GM12878 (cell line): ENCODE measurements around the gene ZNF491. TPM values are rescaled to one million over a fixed set of nuclear protein-coding genes. Genes with fewer than 3 reads are reported as not detected.
"Not testable (repeated sequence)": the region's sequence is repeated elsewhere in the genome, so short reads cannot be mapped to it uniquely, and the experiment has no call there.

ENCODE experiments used
- ATAC-seq: fragments of 200-7000 bp; cut with Tn5 transposase; 3 replicates; pipeline ENCODE4 v1.9.1; 2020; ENCODE audit warnings: mild to moderate bottlenecking, moderate library complexity
- BruUV-seq: library from RNA; stranded (reverse); fragments of 400-500 nt; replicated peaks from 2 replicates; lab custom pipeline; 2021; lab: Mats Ljungman, UMichigan
- CTCF ChIA-PET: fragments of 300-600 bp; sonication (Branson Sonifier 250); formaldehyde crosslinking; extraction: SDS; loops from one replicate; lab custom pipeline; 2021; ENCODE audit warnings: inconsistent platforms; lab: Yijun Ruan, JAX
- POLR2A ChIA-PET: fragments of 350-600 bp; formaldehyde crosslinking; extraction: SDS; loops from one replicate; lab custom pipeline; 2021; ENCODE audit warnings: inconsistent platforms; lab: Charles Lee
- RAD21 ChIA-PET: fragments of 300-600 bp; sonication (Branson Sonifier 250); formaldehyde crosslinking; loops from one replicate; lab custom pipeline; 2023; ENCODE audit warnings: antibody characterized with exemption; ENCODE audit not compliant: unreplicated experiment; lab: Charles Lee
- SMC1A ChIA-PET: fragments of 300-600 bp; sonication (Branson Sonifier 250); formaldehyde crosslinking; loops from one replicate; lab custom pipeline; 2023; ENCODE audit not compliant: unreplicated experiment, uncharacterized antibody; lab: Charles Lee
- DNase-seq: peaks from one replicate; pipeline ENCODE4 v3.0.0-alpha.2; 2011; ENCODE audit warnings: low read depth, low spot score
- FAIRE-seq: peaks from 3 replicates; lab custom pipeline; 2011; peaks lifted over from hg19 to GRCh38; lab: Jason Lieb, UNC
- H2AFZ ChIP-seq: 2 replicates; pipeline ENCODE4 v1.6.0; 2011; ENCODE audit warnings: low read depth, low read length, control low read depth; ENCODE audit not compliant: control insufficient read depth
- H3K27ac ChIP-seq: 2 replicates; pipeline ENCODE4 v1.5.1; 2011; ENCODE audit warnings: control low read depth; ENCODE audit not compliant: control insufficient read depth, insufficient read depth
- H3K27me3 ChIP-seq, 2 experiments: replicated peaks in 1 of 2; 2 replicates each; pipeline versions ENCODE4 v1.6.0 to v1.6.1; 2011; ENCODE audit warnings: low read length in 1 of 2; ENCODE audit not compliant: control insufficient read depth in 2 of 2, insufficient read depth in 2 of 2
- H3K36me3 ChIP-seq, 2 experiments: 2 replicates each; pipeline ENCODE4 v1.5.1; 2011; ENCODE audit warnings: low read length in 1 of 2; ENCODE audit not compliant: control insufficient read depth in 2 of 2, insufficient read depth in 2 of 2
- H3K4me1 ChIP-seq: 2 replicates; pipeline ENCODE4 v1.6.1; 2011; ENCODE audit warnings: mild to moderate bottlenecking, low read length, moderate library complexity, mixed read lengths; ENCODE audit not compliant: control insufficient read depth, insufficient read depth
- H3K4me2 ChIP-seq: 2 replicates; pipeline ENCODE4 v1.6.0; 2011; ENCODE audit warnings: control low read depth; ENCODE audit not compliant: control insufficient read depth, insufficient read depth
- H3K4me3 ChIP-seq: fragments of 200-600 bp; sonication (generic); 2 replicates; pipeline ENCODE4 v1.5.1; 2016
- H3K79me2 ChIP-seq: 2 replicates; pipeline ENCODE4 v1.6.0; 2011; ENCODE audit warnings: low read length; ENCODE audit not compliant: control insufficient read depth, insufficient read depth
- H3K9ac ChIP-seq: 2 replicates; pipeline ENCODE4 v1.8.0; 2011; ENCODE audit warnings: low read length, control low read depth, mixed read lengths; ENCODE audit not compliant: control insufficient read depth, insufficient read depth
- H3K9me3 ChIP-seq: replicated peaks from 3 replicates; pipeline ENCODE4 v1.5.1; 2011; ENCODE audit warnings: mild to moderate bottlenecking, low read length; ENCODE audit not compliant: control insufficient read depth, insufficient read depth
- H4K20me1 ChIP-seq: 2 replicates; pipeline ENCODE4 v1.6.0; 2011; ENCODE audit not compliant: control insufficient read depth, insufficient read depth
- CBFB ChIP-seq: IDR thresholded peaks from 2 replicates; pipeline ENCODE4 v1.6.1; 2016; ENCODE audit warnings: antibody characterized with exemption, low read depth
- CREM ChIP-seq: IDR thresholded peaks from 2 replicates; pipeline ENCODE4 v1.6.1; 2014; ENCODE audit warnings: antibody characterized with exemption, low read depth
- KAT2A ChIP-seq: conservative IDR thresholded peaks from 2 replicates; pipeline ENCODE4 v1.6.1; 2011; ENCODE audit warnings: low read depth, low read length; ENCODE audit not compliant: control insufficient read depth
- KLF5 ChIP-seq: fragments of 450-650 bp; IDR thresholded peaks from 2 replicates; pipeline ENCODE4 v1.6.1; 2014; ENCODE audit warnings: mild to moderate bottlenecking; ENCODE audit not compliant: partially characterized antibody
- LARP7 ChIP-seq: fragments of 450-650 bp; IDR thresholded peaks from 2 replicates; pipeline ENCODE4 v1.6.1; 2017; ENCODE audit warnings: mild to moderate bottlenecking
- MYC ChIP-seq: IDR thresholded peaks from 2 replicates; pipeline ENCODE4 v1.6.1; 2011; ENCODE audit warnings: mild to moderate bottlenecking, low read length, moderate library complexity, inconsistent platforms; ENCODE audit not compliant: insufficient read depth, insufficient replicate concordance, insufficient read length, severe bottlenecking
- POLR2A ChIP-seq: IDR thresholded peaks from 2 replicates; pipeline ENCODE4 v1.6.1; 2011; ENCODE audit warnings: low read depth, mild to moderate bottlenecking, low read length
- RAD21 ChIP-seq: IDR thresholded peaks from 2 replicates; pipeline ENCODE4 v1.6.1; 2011; ENCODE audit warnings: mild to moderate bottlenecking, low read depth, low read length, moderate library complexity; ENCODE audit not compliant: insufficient read depth
- RAD51 ChIP-seq: fragments of 450-650 bp; IDR thresholded peaks from 2 replicates; pipeline ENCODE4 v1.6.1; 2016; ENCODE audit warnings: moderate library complexity, mild to moderate bottlenecking, inconsistent platforms
- RB1 ChIP-seq: fragments of 450-650 bp; formaldehyde crosslinking; IDR thresholded peaks from 2 replicates; pipeline ENCODE4 v1.6.1; 2017; ENCODE audit warnings: mild to moderate bottlenecking, borderline replicate concordance
- RUNX3 ChIP-seq: IDR thresholded peaks from 2 replicates; pipeline ENCODE4 v1.6.1; 2012; ENCODE audit warnings: low read length, inconsistent platforms
- SIX5 ChIP-seq: IDR thresholded peaks from 2 replicates; pipeline ENCODE4 v1.6.1; 2011; ENCODE audit warnings: mild to moderate bottlenecking, low read depth, low read length, moderate library complexity; ENCODE audit not compliant: severe bottlenecking
- SMC3 ChIP-seq: IDR thresholded peaks from 2 replicates; pipeline ENCODE4 v1.6.1; 2011; ENCODE audit warnings: low read length, improper control_type of control experiment, borderline replicate concordance
- SPI1 ChIP-seq: IDR thresholded peaks from 2 replicates; pipeline ENCODE4 v1.6.1; 2011; ENCODE audit warnings: low read depth, mild to moderate bottlenecking, low read length, moderate library complexity, borderline replicate concordance; ENCODE audit not compliant: insufficient read depth
- TBL1XR1 ChIP-seq: IDR thresholded peaks from 2 replicates; pipeline ENCODE4 v1.6.1; 2012; ENCODE audit warnings: low read depth, low read length, improper control_type of control experiment
- WRNIP1 ChIP-seq: IDR thresholded peaks from 2 replicates; pipeline ENCODE4 v1.6.1; 2011; ENCODE audit warnings: low read depth, low read length, improper control_type of control experiment, borderline replicate concordance
- ZBED1 ChIP-seq: IDR thresholded peaks from 2 replicates; pipeline ENCODE4 v1.6.1; 2016; ENCODE audit warnings: borderline replicate concordance
- WGBS: methylation state at CpG from one replicate; pipeline ENCODE4 v1.1.6; 2016; ENCODE audit warnings: low lambda C conversion rate; ENCODE audit not compliant: insufficient replicate concordance, insufficient coverage; ENCODE audit errors: missing lambda C conversion rate; 5-methylcytosine and 5-hydroxymethylcytosine counted together
- in situ Hi-C: fragments of 300-500 bp; cut with MboI; formaldehyde crosslinking; loops from 9 replicates; pipeline ENCODE4 v1.14.3; 2018; ENCODE audit warnings: mixed read lengths
- intact Hi-C: fragments of 100-400 bp; cut with micrococcal nuclease; formaldehyde crosslinking; loops from one replicate; pipeline ENCODE4 v1.14.2; 2022; ENCODE audit not compliant: unreplicated experiment
- polyA plus RNA-seq, 11 experiments: library from polyadenylated mRNA; depleted of rRNA in 4 of 11; unstranded in 6 of 11; stranded (reverse) in 5 of 11; fragments of >200 nt; fragmentation: Nextera tagmentation in 4 of 11; fragmentation: Illumina TruSeq in 1 of 11; extraction: Ambion mirVana in 4 of 11; extraction: Trizol in 1 of 11; gene quantifications; 1 replicate in 1 of 11; 2 replicates in 10 of 11; pipeline versions ENCODE4 v1.2.1 to v1.2.3, GENCODE V29; 2011 to 2016; ENCODE audit warnings: inconsistent platforms in 2 of 11, missing spikeins in 2 of 11, low read depth in 1 of 11
- total RNA-seq, 4 experiments: library from RNA; depleted of rRNA in 3 of 4; stranded (reverse); fragments of >200 nt in 3 of 4; fragmentation: Illumina TruSeq in 1 of 4; extraction: Trizol in 1 of 4; gene quantifications; 2 replicates each; pipeline versions ENCODE4 v1.2.1 to v1.2.3, GENCODE V29; 2013 to 2021
- TF ChIP-seq, protein P1 (sequence below): IDR thresholded peaks from 2 replicates; pipeline ENCODE4 v1.6.1; 2011; ENCODE audit warnings: low read depth, low read length, improper control_type of control experiment, borderline replicate concordance

ZNF491 gene
- total and polyA plus RNA-seq, 10 of the 15 experiments (the other 5 are each of a cell fraction or from before 2014, with no cell fraction given) = 0.18 to 1.4 (median 0.37) TPM

DNA sequence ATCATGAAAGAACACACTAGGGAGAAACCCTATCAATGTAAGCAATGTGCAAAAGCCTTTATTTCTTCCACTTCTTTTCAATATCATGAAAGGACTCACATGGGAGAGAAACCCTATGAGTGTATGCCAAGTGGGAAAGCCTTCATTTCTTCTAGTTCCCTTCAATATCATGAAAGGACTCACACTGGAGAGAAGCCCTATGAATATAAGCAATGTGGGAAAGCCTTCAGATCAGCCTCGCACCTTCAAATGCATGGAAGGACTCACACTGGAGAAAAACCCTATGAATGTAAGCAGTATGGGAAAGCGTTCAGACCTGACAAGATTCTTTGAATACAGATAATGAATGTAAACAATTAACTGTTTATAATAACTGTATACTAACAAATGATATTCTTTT is 35.2 kb downstream of the ZNF491 start:
- Histone ChIP-seq H3K9ac (no peak overlapping the region), H3K4me3 (no peak overlapping the region), H3K27me3 (no peaks in the 10 kb centered on the region), H3K27ac (no peak overlapping the region), H3K4me1 (no peaks in the 10 kb centered on the region), H2AFZ (no peak overlapping the region), H3K36me3 (peaks cover 1 to 16% of the 10 kb centered on the region in 2 experiments; a peak in 1 of 4 replicates), H3K9me3 (peaks cover 35% of the 10 kb centered on the region), H4K20me1 (no peaks in the 10 kb centered on the region), H3K79me2 (no peaks in the 10 kb centered on the region), H3K4me2 (no peak overlapping the region)
- intact Hi-C loops (no loop called here), in situ Hi-C loops (no loop called here)
- no peak for FAIRE-seq
- TF ChIP-seq TBL1XR1 (no peak), KLF5 (no peak), MYC (no peak), SPI1 (no peak), KAT2A (no peak), ZBED1 (no peak), RB1 (no peak), RAD51 (no peak), WRNIP1 (no peak), RUNX3 (no peak), SMC3 (no peak), CBFB (no peak), LARP7 (no peak), POLR2A (no peak), CREM (no peak), SIX5 (no peak), RAD21 (no peak)
- TF ChIP-seq, protein P1, sequence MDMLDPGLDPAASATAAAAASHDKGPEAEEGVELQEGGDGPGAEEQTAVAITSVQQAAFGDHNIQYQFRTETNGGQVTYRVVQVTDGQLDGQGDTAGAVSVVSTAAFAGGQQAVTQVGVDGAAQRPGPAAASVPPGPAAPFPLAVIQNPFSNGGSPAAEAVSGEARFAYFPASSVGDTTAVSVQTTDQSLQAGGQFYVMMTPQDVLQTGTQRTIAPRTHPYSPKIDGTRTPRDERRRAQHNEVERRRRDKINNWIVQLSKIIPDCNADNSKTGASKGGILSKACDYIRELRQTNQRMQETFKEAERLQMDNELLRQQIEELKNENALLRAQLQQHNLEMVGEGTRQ = no peak
- 93% methylated on average over 2 of the region's 2 CpGs for WGBS
- no peak for DNase-seq
- no TSS peak for BruUV-seq
- ChIA-PET POLR2A (no interaction called here), RAD21 (no interaction called here), SMC1A (no interaction called here), CTCF (no interaction called here)
- no peak for ATAC-seq

DNA sequence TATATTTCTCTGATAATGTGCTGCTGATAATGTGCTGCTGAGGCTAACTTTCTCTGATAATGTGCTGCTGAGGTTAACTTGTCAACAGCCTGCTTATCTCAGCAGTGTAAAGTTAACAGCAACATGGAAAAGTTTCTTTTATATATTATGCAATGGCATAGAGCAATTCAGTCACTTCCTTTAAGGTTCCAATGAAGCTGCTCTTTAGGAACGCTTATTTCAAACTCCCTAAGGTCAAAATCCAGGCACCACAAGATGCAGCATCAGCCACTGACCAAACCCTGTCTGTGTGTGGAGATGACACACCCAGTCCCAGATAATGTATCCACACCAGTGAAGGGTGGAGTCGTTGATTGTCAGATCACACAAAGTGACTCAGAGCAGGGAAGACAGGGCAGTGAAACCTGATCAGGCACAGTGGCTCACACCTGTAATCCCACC is 37.3 kb downstream of the ZNF491 start:
- CTCF ChIA-PET = interaction anchor here (0.6 kb wide), 1 partner anchor 90 kb away, joined by 3 read pairs; no protein-coding TSS in a partner anchor
- POLR2A ChIA-PET, H3K4me1 ChIP-seq, H3K9ac ChIP-seq, H3K4me3 ChIP-seq, ATAC-seq, FAIRE-seq, DNase-seq, SMC1A ChIA-PET, H3K79me2 ChIP-seq, intact Hi-C loops, H3K27ac ChIP-seq, H4K20me1 ChIP-seq, H3K27me3 ChIP-seq, H2AFZ ChIP-seq, BruUV-seq, H3K4me2 ChIP-seq, in situ Hi-C loops, RAD21 ChIA-PET: not testable (repeated sequence)
- Histone ChIP-seq H3K36me3 (peaks cover 1 to 13% of the 10 kb centered on the region in 2 experiments; a peak in 1 of 4 replicates), H3K9me3 (peaks cover 24% of the 10 kb centered on the region)
- WGBS = 96% methylated on average over 2 of the region's 2 CpGs
